Measurements from ENCODE around the gene GLCCI1. TPM values are rescaled to one million over a fixed set of nuclear protein-coding genes. Genes with fewer than 3 reads are reported as not detected.

GLCCI1 gene
- polyA plus RNA-seq, 1 donor (not counting 4 experiments of a cell fraction or from before 2014, with no cell fraction given): 3.4 TPM

DNA sequence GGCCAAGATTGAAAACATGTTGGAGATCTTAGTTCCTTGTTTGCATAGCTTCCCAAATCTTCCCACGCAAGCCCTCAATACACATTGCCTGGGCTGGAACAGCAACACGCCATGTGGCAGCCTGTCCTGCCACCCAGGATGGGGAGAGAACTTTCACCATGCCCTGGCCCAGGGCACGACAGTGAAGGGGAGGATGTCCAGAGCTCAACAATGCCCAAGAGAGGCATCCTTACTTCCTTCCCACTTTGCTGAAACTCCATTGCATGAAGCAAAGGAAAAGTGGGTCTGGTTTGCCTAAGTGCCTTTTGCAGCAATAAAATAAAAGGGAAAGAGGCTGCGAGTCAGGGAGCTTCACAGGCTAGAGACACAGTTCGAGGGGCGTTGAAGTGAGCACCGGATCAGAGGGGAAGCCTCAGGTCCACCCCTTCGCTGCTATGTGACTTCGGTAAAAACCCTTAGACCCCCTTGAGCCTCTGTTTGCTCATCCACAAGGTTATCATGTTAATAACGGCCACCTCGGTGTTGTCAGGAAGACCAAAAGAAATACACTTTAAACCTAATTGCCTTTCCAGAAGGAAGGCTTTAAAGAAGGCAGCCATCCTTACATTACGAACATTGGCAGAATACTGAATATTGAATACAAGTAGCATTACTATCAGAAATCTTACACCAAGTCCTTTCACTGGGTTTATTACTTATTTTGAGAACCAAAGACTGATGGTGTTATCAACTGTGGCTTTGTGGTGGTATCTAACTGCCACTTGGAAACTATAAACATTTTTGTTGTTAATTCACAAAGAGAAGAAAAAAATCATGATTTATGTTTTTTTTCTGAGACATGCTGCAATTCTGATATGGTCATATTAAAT, 160.1 kb downstream of the GLCCI1 start:
- Histone ChIP-seq H3K79me2 (ENCODE audit: control insufficient read depth, insufficient read depth, low read length) (no peaks in the 10 kb centered on the region), H3K4me1 (ENCODE audit: control insufficient read depth, extremely low read depth, insufficient read depth, low read length) (no peaks in the 10 kb centered on the region), H3K9me3 (ENCODE audit: control insufficient read depth, low read depth, low read length) (no peaks in the 10 kb centered on the region), H3K36me3 (ENCODE audit: control insufficient read depth in 2 of 2, extremely low read depth in 1 of 2, insufficient read depth in 2 of 2, low read length in 2 of 2) (no peaks in the 10 kb centered on the region), H4K20me1 (ENCODE audit: control insufficient read depth, extremely low read depth, insufficient read depth, low read length) (no peaks in the 10 kb centered on the region), H3K9ac (ENCODE audit: control insufficient read depth, extremely low read depth, insufficient read depth, low read length) (no peak overlapping the region), H3K4me3 (ENCODE audit: control insufficient read depth in 2 of 3, extremely low read depth in 1 of 3, insufficient read depth in 2 of 3, low read depth in 1 of 3, low read length in 3 of 3) (no peak overlapping the region), H3K27me3 (ENCODE audit: control insufficient read depth, extremely low read depth, insufficient read depth, low read length) (peaks cover 3% of the 10 kb centered on the region), H2AFZ (ENCODE audit: control insufficient read depth, low read length) (no peak overlapping the region), H3K9me1 (ENCODE audit: control insufficient read depth, extremely low read depth, insufficient read depth, low read length) (no peaks in the 10 kb centered on the region), H3K27ac (ENCODE audit: control insufficient read depth, insufficient read depth, low read length) (no peak overlapping the region), H3K4me2 (ENCODE audit: control insufficient read depth, extremely low read depth, insufficient read depth, low read depth, low read length) (no peak overlapping the region)
- dilution Hi-C loops (cut with MboI; ENCODE audit: extremely low pct_ligation_motif_present, low sequenced_read_pairs): no loop called here
- no peak for TF ChIP-seq EZH2 (IDR thresholded peaks at IDR 0.05; ENCODE audit: low read length)
- TF ChIP-seq, protein P1, sequence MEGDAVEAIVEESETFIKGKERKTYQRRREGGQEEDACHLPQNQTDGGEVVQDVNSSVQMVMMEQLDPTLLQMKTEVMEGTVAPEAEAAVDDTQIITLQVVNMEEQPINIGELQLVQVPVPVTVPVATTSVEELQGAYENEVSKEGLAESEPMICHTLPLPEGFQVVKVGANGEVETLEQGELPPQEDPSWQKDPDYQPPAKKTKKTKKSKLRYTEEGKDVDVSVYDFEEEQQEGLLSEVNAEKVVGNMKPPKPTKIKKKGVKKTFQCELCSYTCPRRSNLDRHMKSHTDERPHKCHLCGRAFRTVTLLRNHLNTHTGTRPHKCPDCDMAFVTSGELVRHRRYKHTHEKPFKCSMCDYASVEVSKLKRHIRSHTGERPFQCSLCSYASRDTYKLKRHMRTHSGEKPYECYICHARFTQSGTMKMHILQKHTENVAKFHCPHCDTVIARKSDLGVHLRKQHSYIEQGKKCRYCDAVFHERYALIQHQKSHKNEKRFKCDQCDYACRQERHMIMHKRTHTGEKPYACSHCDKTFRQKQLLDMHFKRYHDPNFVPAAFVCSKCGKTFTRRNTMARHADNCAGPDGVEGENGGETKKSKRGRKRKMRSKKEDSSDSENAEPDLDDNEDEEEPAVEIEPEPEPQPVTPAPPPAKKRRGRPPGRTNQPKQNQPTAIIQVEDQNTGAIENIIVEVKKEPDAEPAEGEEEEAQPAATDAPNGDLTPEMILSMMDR (optimal IDR thresholded peaks at IDR 0.05 in 1 of 3, IDR thresholded peaks at IDR 0.05 in 1 of 3, conservative IDR thresholded peaks at IDR 0.05 in 1 of 3; ENCODE audit: extremely low read depth in 1 of 3, insufficient read depth in 2 of 3, low read length in 3 of 3): no peak
- DNase-seq (ENCODE audit: low read depth, low spot score) (no peak), FAIRE-seq (no peak)

DNA sequence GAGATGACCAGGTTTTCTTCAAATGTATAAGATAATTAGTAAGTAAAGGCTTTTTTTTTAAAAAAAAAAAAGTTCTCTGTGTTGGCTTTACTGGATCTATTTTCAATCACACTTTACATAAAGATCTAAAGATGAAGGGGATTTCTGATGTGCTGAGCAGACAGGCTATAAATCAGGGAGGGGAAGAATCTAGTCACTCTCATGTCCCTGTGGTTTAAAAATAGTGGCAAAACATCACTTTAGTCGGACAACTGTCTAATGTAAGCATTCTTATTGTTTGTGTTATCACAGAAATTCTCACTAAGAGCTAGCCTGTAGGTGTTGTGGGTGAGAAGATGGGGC, 160.7 kb downstream of the GLCCI1 start:
- no peaks in the 10 kb centered on the region for H3K9me3 ChIP-seq (ENCODE audit: control insufficient read depth, low read depth, low read length)
- no peak overlapping the region for H3K4me2 ChIP-seq (ENCODE audit: control insufficient read depth, extremely low read depth, insufficient read depth, low read depth, low read length)
- peaks cover 3% of the 10 kb centered on the region for H3K27me3 ChIP-seq (ENCODE audit: control insufficient read depth, extremely low read depth, insufficient read depth, low read length)
- no peaks in the 10 kb centered on the region for H3K9me1 ChIP-seq (ENCODE audit: control insufficient read depth, extremely low read depth, insufficient read depth, low read length)
- no peaks in the 10 kb centered on the region for H3K4me1 ChIP-seq (ENCODE audit: control insufficient read depth, extremely low read depth, insufficient read depth, low read length)
- no peaks in the 10 kb centered on the region for H3K79me2 ChIP-seq (ENCODE audit: control insufficient read depth, insufficient read depth, low read length)
- TF ChIP-seq, protein P1 (optimal IDR thresholded peaks at IDR 0.05 in 1 of 3, IDR thresholded peaks at IDR 0.05 in 1 of 3, conservative IDR thresholded peaks at IDR 0.05 in 1 of 3; ENCODE audit: extremely low read depth in 1 of 3, insufficient read depth in 2 of 3, low read length in 3 of 3): no peak
- TF ChIP-seq EZH2 (IDR thresholded peaks at IDR 0.05; ENCODE audit: low read length): no peak
- DNase-seq (ENCODE audit: low read depth, low spot score): no peak
- H3K27ac ChIP-seq (ENCODE audit: control insufficient read depth, insufficient read depth, low read length): no peak overlapping the region
- H3K9ac ChIP-seq (ENCODE audit: control insufficient read depth, extremely low read depth, insufficient read depth, low read length): no peak overlapping the region
- no peaks in the 10 kb centered on the region for H4K20me1 ChIP-seq (ENCODE audit: control insufficient read depth, extremely low read depth, insufficient read depth, low read length)
- H2AFZ ChIP-seq (ENCODE audit: control insufficient read depth, low read length): no peak overlapping the region
- no peaks in the 10 kb centered on the region for H3K36me3 ChIP-seq (ENCODE audit: control insufficient read depth in 2 of 2, extremely low read depth in 1 of 2, insufficient read depth in 2 of 2, low read length in 2 of 2)
- H3K4me3 ChIP-seq (ENCODE audit: control insufficient read depth in 2 of 3, extremely low read depth in 1 of 3, insufficient read depth in 2 of 3, low read depth in 1 of 3, low read length in 3 of 3): no peak overlapping the region
- dilution Hi-C loops (cut with MboI; ENCODE audit: extremely low pct_ligation_motif_present, low sequenced_read_pairs): no loop called here
- FAIRE-seq: no peak

All from keratinocyte (primary cell).